GM12878 (cell line): ENCODE measurements around the gene PRTFDC1.

Experiments
- CTCF ChIP-seq, 3 experiments: IDR thresholded peaks in 2 of 3; conservative IDR thresholded peaks in 1 of 3; 2 replicates each; pipeline ENCODE4 v1.5.1; 2011; ENCODE audit warnings: low read depth in 3 of 3, low read length in 3 of 3, mild to moderate bottlenecking in 3 of 3, control low read depth in 2 of 3, moderate library complexity in 2 of 3, inconsistent platforms in 1 of 3, mixed read lengths in 1 of 3; ENCODE audit not compliant: control insufficient read depth in 2 of 3, insufficient read depth in 1 of 3; ENCODE audit errors: extremely low read depth in 1 of 3
- EZH2 ChIP-seq: IDR thresholded peaks from 2 replicates; pipeline ENCODE4 v1.6.1; 2012; ENCODE audit warnings: low read depth, mild to moderate bottlenecking, control low read depth, inconsistent platforms, low read length, borderline replicate concordance; ENCODE audit not compliant: control insufficient read depth
- SMC3 ChIP-seq: IDR thresholded peaks from 2 replicates; pipeline ENCODE4 v1.6.1; 2011; ENCODE audit warnings: low read length, improper control_type of control experiment, borderline replicate concordance

- TF ChIP-seq CTCF (IDR thresholded peaks at IDR 0.05 in 2 of 3, conservative IDR thresholded peaks at IDR 0.05 in 1 of 3; ENCODE audit: control insufficient read depth in 2 of 3, extremely low read depth in 1 of 3, insufficient read depth in 1 of 3, low read depth in 3 of 3, low read length in 3 of 3), result no peak
- TF ChIP-seq EZH2, result no peak
- no peak for TF ChIP-seq SMC3
These were observed 2.8 kb downstream of the PRTFDC1 start for GRCh38 chr10:24949616-24950015.
